ENCODE measurements around the gene HNRNPL.
"Not testable (repeated sequence)": the region's sequence is repeated elsewhere in the genome, so short reads cannot be mapped to it uniquely, and the experiment has no call there.

The HNRNPL gene

DNA sequence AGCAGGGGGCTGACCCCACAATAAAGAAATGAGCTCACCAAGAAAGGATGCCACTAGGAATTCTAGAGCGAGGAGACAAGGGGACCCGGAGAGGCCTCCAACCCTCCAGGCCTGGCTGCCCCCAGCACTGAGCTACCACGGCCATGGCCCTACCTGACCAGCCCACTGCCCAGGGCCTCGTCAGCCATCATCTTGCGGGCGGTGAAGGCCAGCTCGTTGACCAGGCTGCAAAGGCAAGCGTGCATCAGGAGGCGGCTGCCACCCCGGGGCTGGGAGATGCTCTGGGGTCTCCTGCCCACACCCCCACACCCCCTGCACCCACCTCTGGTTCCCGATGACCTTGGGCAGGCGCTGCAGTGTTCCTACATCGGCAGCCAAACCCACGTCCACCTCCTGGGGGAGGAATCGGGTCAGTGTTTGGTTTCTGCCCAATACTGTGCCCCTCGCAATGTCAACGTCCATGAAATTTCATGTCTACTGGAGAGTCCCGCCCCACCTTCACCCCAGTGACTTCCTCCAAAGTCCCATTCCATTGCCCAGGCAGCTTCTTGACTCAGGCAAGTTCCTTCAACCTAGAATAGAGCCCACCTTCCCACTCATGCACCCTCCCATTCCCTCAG lies 33.5 kb downstream of the HNRNPL start:
- no peak for DNase-seq (ENCODE audit: low read depth, low spot score)
- H3K9me3 ChIP-seq (ENCODE audit: low read depth, low read length) = no peaks in the 10 kb centered on the region
- TF ChIP-seq POLR2AphosphoS5 (IDR thresholded peaks at IDR 0.05; ENCODE audit: borderline replicate concordance, low read depth, low read length) (no peak), EZH2 (IDR thresholded peaks at IDR 0.05) (no peak), FOXP2 (optimal IDR thresholded peaks at IDR 0.05; ENCODE audit: control extremely low read depth, extremely low read length, insufficient read depth) (no peak)
- H3K27ac ChIP-seq = no peak overlapping the region
- no peak overlapping the region for H3K4me3 ChIP-seq
- H3K9ac ChIP-seq (ENCODE audit: insufficient read length) = no peak overlapping the region
- H3K36me3 ChIP-seq (ENCODE audit: insufficient read depth, low read length) = no peaks in the 10 kb centered on the region; the same call in 1 of the 2 replicates

DNA sequence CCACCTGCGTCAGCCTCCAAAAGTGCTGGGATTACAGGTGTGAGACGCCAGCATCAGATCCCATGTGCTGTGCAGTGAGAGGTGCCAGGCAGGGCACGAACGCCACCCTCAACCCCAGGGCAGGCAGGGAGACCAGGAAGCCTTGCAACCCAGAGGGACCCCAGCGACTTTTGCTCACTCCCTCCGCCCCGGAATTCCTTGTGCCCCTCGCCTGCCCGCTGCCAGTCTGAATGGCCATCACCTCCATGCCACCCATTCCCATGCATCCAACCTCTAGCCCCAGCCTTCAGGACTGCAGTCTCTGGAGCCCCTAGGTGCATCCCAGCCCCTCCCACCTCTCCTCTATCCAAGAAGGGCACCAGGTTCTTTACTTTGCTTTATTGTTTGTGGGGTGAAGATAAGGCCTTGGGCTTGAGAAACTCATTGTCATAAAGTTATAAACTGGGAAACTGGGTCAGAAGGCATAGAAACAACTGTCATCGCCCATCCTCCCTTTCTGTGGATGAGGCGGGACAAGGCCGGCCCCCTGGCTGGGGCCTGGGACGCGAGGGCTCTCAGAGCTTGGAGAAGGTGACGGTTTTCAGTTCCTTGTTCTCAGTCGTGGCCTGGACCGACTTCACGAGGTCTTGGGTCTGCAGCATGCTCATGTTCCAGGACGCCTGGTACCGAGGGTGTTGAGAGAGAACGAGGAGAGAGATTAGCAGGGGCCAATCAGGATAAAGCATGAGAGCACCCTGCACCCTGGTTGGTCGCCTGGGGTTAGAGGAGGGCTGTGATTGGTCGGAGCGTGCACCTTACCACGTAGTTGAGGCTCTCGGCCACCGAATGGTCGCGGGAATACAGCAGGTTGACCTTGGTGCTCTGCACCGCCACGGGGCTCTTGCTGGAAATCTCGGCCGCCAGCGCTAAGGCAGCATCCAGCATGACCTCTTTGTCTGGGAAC lies 34.5 kb downstream of the HNRNPL start:
- no peak for DNase-seq (ENCODE audit: low read depth, low spot score)
- no peak overlapping the region for H3K4me3 ChIP-seq
- no peaks in the 10 kb centered on the region for H3K9me3 ChIP-seq (ENCODE audit: low read depth, low read length)
- no peak overlapping the region for H3K27ac ChIP-seq
- no peak for TF ChIP-seq FOXP2 (optimal IDR thresholded peaks at IDR 0.05; ENCODE audit: control extremely low read depth, extremely low read length, insufficient read depth)
- TF ChIP-seq POLR2AphosphoS5 (IDR thresholded peaks at IDR 0.05; ENCODE audit: borderline replicate concordance, low read depth, low read length) = no peak
- TF ChIP-seq EZH2 (IDR thresholded peaks at IDR 0.05) = no peak
- no peak overlapping the region for H3K9ac ChIP-seq (ENCODE audit: insufficient read length)
- no peaks in the 10 kb centered on the region; the same call in 1 of the 2 replicates for H3K36me3 ChIP-seq (ENCODE audit: insufficient read depth, low read length)

DNA sequence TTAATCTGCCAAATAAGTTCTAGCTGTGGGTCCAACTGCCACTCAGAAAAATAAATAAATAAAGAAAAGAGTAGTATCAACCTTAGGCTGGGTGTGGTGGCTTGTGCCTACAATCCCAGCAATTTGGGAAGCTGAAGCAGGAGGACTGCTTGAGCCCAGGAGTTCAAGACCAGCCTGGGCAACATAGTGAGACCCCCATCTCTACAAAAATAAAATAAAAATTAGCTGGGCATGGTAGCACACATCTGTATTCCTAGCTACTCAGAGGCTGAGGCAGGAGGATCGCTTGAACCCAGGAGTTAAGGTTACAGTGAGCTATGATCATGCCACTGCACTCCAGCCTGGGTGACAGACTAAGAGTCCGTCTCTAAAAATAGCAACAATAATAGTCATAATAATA lies 35.9 kb downstream of the HNRNPL start:
- DNase-seq (ENCODE audit: low read depth, low spot score); H3K4me3 ChIP-seq; H3K27ac ChIP-seq; H3K9me3 ChIP-seq (ENCODE audit: low read depth, low read length); H3K36me3 ChIP-seq (ENCODE audit: insufficient read depth, low read length); H3K9ac ChIP-seq (ENCODE audit: insufficient read length): not testable (repeated sequence)

DNA sequence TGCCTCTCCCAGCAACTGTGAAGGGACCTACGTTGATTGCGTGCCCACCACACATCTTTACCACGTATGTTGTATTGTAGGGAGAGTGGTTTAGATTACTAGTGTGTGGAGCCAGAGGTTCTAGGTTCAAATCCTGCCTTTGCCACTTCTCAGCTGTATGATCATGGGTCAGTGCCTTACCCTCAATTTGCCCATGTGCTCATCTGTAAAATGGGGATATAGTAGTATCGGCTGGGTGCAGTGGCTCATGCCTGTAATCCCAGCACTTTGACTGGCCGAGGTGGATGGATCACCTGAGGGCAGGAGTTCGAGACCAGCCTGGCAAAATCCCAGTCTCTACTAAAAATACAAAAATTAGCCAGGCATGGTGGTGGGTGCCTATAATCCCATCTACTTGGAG lies 36.5 kb downstream of the HNRNPL start:
- no peak for DNase-seq (ENCODE audit: low read depth, low spot score)
- no peak for TF ChIP-seq FOXP2 (optimal IDR thresholded peaks at IDR 0.05; ENCODE audit: control extremely low read depth, extremely low read length, insufficient read depth)
- no peak for TF ChIP-seq POLR2AphosphoS5 (IDR thresholded peaks at IDR 0.05; ENCODE audit: borderline replicate concordance, low read depth, low read length)
- no peak for TF ChIP-seq EZH2 (IDR thresholded peaks at IDR 0.05)
- H3K36me3 ChIP-seq (ENCODE audit: insufficient read depth, low read length) = no peaks in the 10 kb centered on the region; the same call in 1 of the 2 replicates
- no peaks in the 10 kb centered on the region for H3K9me3 ChIP-seq (ENCODE audit: low read depth, low read length)
- H3K4me3 ChIP-seq = no peak overlapping the region
- H3K27ac ChIP-seq = no peak overlapping the region
- H3K9ac ChIP-seq (ENCODE audit: insufficient read length) = no peak overlapping the region

DNA sequence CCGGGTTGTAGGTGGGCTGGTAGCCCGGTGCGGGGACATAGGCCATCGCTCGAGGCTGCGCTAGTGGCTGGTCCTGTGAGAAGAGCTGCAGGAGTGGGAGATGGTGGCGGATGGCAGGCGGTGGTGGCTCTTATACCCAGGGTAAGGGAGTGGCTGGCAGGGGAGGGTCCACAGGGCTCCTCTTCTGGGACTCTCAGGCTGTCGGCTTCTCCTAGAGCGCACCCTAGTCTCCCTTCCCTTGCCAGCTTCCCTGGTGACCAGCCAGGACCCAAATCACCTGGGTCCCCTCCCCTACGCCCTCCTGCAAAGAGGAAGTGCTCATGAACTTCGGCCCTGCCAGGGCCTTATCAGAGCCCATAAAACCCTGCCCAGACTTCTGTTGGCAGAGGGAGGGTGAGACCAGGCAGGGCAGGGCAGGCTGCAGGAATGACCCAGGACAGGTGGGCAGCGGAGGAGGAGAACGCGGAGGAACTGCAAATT lies 36.9 kb downstream of the HNRNPL start, which contains the start of gene LGALS4:
TSS of gene LGALS4 (minus strand) at position 105 of the 480 bp plus-strand sequence. CDS start at position 46, 59 bp downstream.
- no peak within 1 kb of the TSS for H3K9ac ChIP-seq (ENCODE audit: insufficient read length)
- no peaks in the 10 kb centered on the region; the same call in 1 of the 2 replicates for H3K36me3 ChIP-seq (ENCODE audit: insufficient read depth, low read length)
- no peak within 1 kb of the TSS for H3K4me3 ChIP-seq
- H3K27ac ChIP-seq = no peak within 1 kb of the TSS
- no peaks in the 10 kb centered on the region for H3K9me3 ChIP-seq (ENCODE audit: low read depth, low read length)
- TF ChIP-seq POLR2AphosphoS5 (IDR thresholded peaks at IDR 0.05; ENCODE audit: borderline replicate concordance, low read depth, low read length) = no peak
- TF ChIP-seq EZH2 (IDR thresholded peaks at IDR 0.05) = no peak
- no peak for TF ChIP-seq FOXP2 (optimal IDR thresholded peaks at IDR 0.05; ENCODE audit: control extremely low read depth, extremely low read length, insufficient read depth)
- no peak for DNase-seq (ENCODE audit: low read depth, low spot score)

DNA sequence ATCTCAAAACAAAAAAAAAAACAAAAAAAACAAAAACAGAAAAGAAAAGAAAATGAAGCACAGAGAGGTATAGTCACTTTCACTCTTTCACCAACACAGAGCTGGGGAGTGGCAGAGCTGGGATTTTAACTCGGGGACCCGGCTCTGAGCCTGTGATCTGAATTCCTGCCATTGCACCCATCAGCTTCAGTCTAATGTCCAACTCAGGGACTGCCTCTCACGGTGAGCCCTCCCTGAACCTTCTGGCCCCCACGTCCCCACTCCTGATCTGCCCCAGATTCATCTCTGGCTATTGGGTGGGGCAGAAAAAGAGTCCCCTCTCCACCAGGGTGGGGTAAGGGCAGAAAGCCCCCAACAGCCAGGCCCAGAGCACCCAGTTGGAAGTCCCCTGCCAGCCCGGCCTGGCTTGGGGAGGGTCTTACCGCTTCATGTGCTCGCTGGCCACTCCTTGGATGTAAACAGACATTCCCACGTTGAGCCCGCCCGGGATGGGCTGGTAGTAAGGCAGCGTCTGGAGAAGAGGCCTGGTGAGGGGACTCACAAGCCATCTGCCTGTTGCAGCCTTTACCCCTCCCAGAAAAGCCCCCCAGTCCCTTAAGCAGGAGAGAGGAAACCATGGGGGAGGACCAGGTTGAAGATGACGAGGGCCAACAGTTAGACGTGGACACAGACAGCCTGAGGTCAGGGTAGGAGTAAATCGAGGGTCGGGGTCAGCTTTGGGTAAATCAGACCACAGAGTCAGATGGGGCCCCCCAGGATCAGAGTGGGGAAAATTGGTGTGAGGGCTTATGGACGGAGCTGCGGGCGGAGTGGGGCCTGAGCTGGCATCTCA lies 37.6 kb downstream of the HNRNPL start:
- H3K27ac ChIP-seq = no peak overlapping the region
- TF ChIP-seq FOXP2 (optimal IDR thresholded peaks at IDR 0.05; ENCODE audit: control extremely low read depth, extremely low read length, insufficient read depth) (no peak), EZH2 (IDR thresholded peaks at IDR 0.05) (no peak), POLR2AphosphoS5 (IDR thresholded peaks at IDR 0.05; ENCODE audit: borderline replicate concordance, low read depth, low read length) (no peak)
- H3K4me3 ChIP-seq = no peak overlapping the region
- no peaks in the 10 kb centered on the region; the same call in 1 of the 2 replicates for H3K36me3 ChIP-seq (ENCODE audit: insufficient read depth, low read length)
- DNase-seq (ENCODE audit: low read depth, low spot score) = no peak
- H3K9me3 ChIP-seq (ENCODE audit: low read depth, low read length) = no peaks in the 10 kb centered on the region
- H3K9ac ChIP-seq (ENCODE audit: insufficient read length) = no peak overlapping the region

DNA sequence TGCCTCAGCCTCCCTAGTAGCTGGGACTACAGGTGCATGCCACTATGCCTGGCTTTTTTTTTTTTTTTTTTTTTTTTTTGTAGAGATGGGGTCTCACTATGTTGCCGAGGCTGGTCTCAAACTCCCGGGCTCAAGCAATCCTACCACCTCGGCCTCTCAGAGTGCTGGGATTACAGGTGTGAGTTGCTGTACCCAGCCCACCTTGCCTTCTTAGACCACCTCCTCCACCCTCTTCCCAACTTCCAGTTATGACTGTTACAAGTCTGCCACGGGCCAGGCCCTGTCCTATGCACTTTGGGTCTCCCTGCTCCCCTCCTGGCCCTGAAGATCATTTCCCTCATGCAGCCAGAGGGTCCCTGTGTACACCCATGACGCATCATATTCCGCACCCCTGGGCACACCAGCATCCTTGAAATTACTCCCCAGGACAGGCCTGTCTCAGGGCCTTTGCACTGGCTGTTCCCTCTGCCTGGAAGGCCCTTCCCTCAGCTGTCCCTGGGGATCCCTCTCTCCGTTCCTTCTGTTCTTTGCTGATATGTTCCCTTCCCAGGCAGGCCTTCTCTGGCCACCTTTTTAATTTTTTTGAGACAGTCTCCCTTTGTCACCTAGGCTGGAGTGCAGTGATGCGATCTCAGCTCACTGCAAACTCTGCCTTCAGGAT lies 40.1 kb downstream of the HNRNPL start:
- no peak for DNase-seq (ENCODE audit: low read depth, low spot score)
- Histone ChIP-seq H3K36me3 (ENCODE audit: insufficient read depth, low read length) (no peaks in the 10 kb centered on the region), H3K9me3 (ENCODE audit: low read depth, low read length) (no peaks in the 10 kb centered on the region), H3K9ac (ENCODE audit: insufficient read length) (no peak overlapping the region), H3K4me3 (no peak overlapping the region), H3K27ac (no peak overlapping the region)
- TF ChIP-seq FOXP2 (optimal IDR thresholded peaks at IDR 0.05; ENCODE audit: control extremely low read depth, extremely low read length, insufficient read depth) (no peak), POLR2AphosphoS5 (IDR thresholded peaks at IDR 0.05; ENCODE audit: borderline replicate concordance, low read depth, low read length) (no peak)
